Neural progenitor cell (in vitro differentiated cells): ENCODE results near the gene DCTN4. TPM values are rescaled to one million over a fixed set of nuclear protein-coding genes. Genes with fewer than 3 reads are reported as not detected.
"Not testable (repeated sequence)": the region's sequence is repeated elsewhere in the genome, so short reads cannot be mapped to it uniquely, and the experiment has no call there.

Experiments
- DNase-seq: peaks from one replicate; pipeline ENCODE4 v3.0.0-alpha.2; 2016; ENCODE audit warnings: low spot score
- H2AFZ ChIP-seq: fragments of 200-600 bp; sonication (generic); replicated peaks from 2 replicates; pipeline ENCODE4 v1.6.1; 2016; ENCODE audit warnings: antibody characterized with exemption
- H3F3A ChIP-seq: fragments of 200-600 bp; sonication (generic); 2 replicates; pipeline ENCODE4 v1.6.1; 2016; ENCODE audit warnings: antibody characterized with exemption, low read depth
- H3K27ac ChIP-seq: fragments of 200-600 bp; sonication (generic); 2 replicates; pipeline ENCODE4 v1.5.1; 2016; ENCODE audit warnings: mild to moderate bottlenecking
- H3K27me3 ChIP-seq: fragments of 200-600 bp; sonication (generic); 2 replicates; pipeline ENCODE4 v1.6.1; 2016; ENCODE audit warnings: mild to moderate bottlenecking, moderate library complexity
- H3K36me3 ChIP-seq: fragments of 200-600 bp; sonication (generic); 2 replicates; pipeline ENCODE4 v1.5.1; 2016
- H3K4me1 ChIP-seq: fragments of 200-600 bp; sonication (generic); 2 replicates; pipeline ENCODE4 v1.6.1; 2016; ENCODE audit warnings: mixed run types
- H3K4me2 ChIP-seq: fragments of 200-600 bp; sonication (generic); 2 replicates; pipeline ENCODE4 v1.6.1; 2016
- H3K4me3 ChIP-seq: fragments of 200-600 bp; sonication (generic); 2 replicates; pipeline ENCODE4 v1.5.1; 2016
- H3K79me2 ChIP-seq: fragments of 200-600 bp; sonication (generic); 2 replicates; pipeline ENCODE4 v1.6.1; 2016; ENCODE audit warnings: low read depth
- H3K9ac ChIP-seq: fragments of 200-600 bp; sonication (generic); 2 replicates; pipeline ENCODE4 v1.6.1; 2016
- H3K9me3 ChIP-seq: fragments of 200-600 bp; sonication (generic); 2 replicates; pipeline ENCODE4 v1.5.1; 2016; ENCODE audit warnings: low read depth
- H4K20me1 ChIP-seq: fragments of 200-600 bp; sonication (generic); 2 replicates; pipeline ENCODE4 v1.6.1; 2016; ENCODE audit warnings: low read depth
- H3K27ac Mint-ChIP-seq: 3 replicates; pipeline ENCODE4 v1.8.0; 2021; ENCODE audit warnings: mixed read lengths
- H3K27me3 Mint-ChIP-seq: 2 replicates; pipeline ENCODE4 v1.8.0; 2022; ENCODE audit warnings: low read depth, mild to moderate bottlenecking, inconsistent platforms, moderate library complexity, mixed read lengths; ENCODE audit not compliant: insufficient read depth
- H3K36me3 Mint-ChIP-seq: 3 replicates; pipeline ENCODE4 v1.8.0; 2021; ENCODE audit warnings: mixed read lengths
- H3K4me1 Mint-ChIP-seq: 3 replicates; pipeline ENCODE4 v1.8.0; 2021; ENCODE audit warnings: mixed read lengths
- H3K4me3 Mint-ChIP-seq: 3 replicates; pipeline ENCODE4 v1.8.0; 2021; ENCODE audit warnings: mild to moderate bottlenecking, moderate library complexity, mixed read lengths
- H3K9me3 Mint-ChIP-seq: 3 replicates; pipeline ENCODE4 v1.8.0; 2020; ENCODE audit warnings: mixed read lengths
- EZH2 ChIP-seq: fragments of 200-600 bp; sonication (generic); IDR thresholded peaks from 2 replicates; pipeline ENCODE4 v1.6.1; 2017; ENCODE audit warnings: antibody characterized with exemption, mild to moderate bottlenecking, moderate library complexity
- EZH2phosphoT487 ChIP-seq: fragments of 200-600 bp; sonication (generic); IDR thresholded peaks from 2 replicates; pipeline ENCODE4 v1.6.1; 2017; ENCODE audit warnings: antibody characterized with exemption
- total RNA-seq: library from RNA; depleted of rRNA; stranded (reverse); fragments of >200 nt; gene quantifications from 2 replicates; pipeline ENCODE4 v1.2.3, GENCODE V29; 2015; ENCODE audit warnings: low replicate concordance
- TF ChIP-seq, protein P1 (sequence below): fragments of 200-600 bp; sonication (generic); IDR thresholded peaks from 2 replicates; pipeline ENCODE4 v1.5.1; 2017; ENCODE audit warnings: antibody characterized with exemption, mild to moderate bottlenecking

Gene DCTN4
- total RNA-seq, 1 donor from 2014 or later: 65.8 TPM

DNA sequence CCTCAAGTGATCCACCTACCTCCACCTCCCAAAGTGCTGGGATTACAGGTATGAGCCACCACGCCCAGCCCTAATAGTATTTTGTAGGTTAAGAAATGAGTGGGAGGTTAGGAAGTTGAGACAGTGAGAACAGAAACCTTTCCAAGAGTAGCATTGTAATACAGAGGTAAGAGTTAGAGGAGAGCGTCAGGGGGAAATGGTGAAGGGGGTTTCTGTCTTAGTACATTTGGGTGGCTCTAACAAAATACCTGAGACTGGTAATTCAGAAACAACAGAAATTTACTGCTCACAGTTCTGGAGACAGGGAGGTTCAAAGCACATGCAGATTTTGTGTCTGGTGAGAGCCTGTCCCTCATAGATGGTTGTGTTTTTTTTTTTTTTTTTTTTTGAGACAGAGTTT is 38.6 kb upstream of the DCTN4 start:
- Mint-ChIP-seq H3K27ac (no peak overlapping the region), H3K27me3 (no peaks in the 10 kb centered on the region)
- H3F3A ChIP-seq: no peaks in the 10 kb centered on the region

DNA sequence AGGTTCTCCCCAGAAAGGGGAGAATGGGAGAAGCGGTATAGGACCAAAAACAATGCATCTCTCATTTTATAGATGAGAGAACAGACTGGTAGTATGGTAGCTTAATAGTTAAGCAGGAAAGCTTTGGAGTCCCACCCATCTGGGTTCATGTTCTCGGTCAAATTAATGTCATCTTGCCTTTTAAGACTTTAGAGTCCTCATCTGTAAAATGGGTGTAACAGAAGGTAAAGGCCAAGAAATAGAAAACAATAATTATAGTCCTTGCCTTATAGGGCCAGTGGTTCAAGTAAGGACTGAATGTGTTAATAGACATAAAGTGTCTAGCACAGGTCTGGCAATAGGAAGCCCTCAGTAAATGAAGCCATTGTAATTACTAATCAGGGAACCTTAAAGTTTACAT is 36.1 kb upstream of the DCTN4 start:
- TF ChIP-seq EZH2phosphoT487: no peak
- no peak for TF ChIP-seq EZH2
- TF ChIP-seq, protein P1, sequence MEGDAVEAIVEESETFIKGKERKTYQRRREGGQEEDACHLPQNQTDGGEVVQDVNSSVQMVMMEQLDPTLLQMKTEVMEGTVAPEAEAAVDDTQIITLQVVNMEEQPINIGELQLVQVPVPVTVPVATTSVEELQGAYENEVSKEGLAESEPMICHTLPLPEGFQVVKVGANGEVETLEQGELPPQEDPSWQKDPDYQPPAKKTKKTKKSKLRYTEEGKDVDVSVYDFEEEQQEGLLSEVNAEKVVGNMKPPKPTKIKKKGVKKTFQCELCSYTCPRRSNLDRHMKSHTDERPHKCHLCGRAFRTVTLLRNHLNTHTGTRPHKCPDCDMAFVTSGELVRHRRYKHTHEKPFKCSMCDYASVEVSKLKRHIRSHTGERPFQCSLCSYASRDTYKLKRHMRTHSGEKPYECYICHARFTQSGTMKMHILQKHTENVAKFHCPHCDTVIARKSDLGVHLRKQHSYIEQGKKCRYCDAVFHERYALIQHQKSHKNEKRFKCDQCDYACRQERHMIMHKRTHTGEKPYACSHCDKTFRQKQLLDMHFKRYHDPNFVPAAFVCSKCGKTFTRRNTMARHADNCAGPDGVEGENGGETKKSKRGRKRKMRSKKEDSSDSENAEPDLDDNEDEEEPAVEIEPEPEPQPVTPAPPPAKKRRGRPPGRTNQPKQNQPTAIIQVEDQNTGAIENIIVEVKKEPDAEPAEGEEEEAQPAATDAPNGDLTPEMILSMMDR: no peak
- H3K27ac ChIP-seq: no peak overlapping the region
- peaks cover 10% of the 10 kb centered on the region for H3K4me1 ChIP-seq
- H3K9me3 ChIP-seq: no peaks in the 10 kb centered on the region
- H3K4me1 Mint-ChIP-seq: peaks cover 8% of the 10 kb centered on the region
- no peaks in the 10 kb centered on the region for H3K36me3 Mint-ChIP-seq
- H3K4me2 ChIP-seq: no peak overlapping the region
- no peaks in the 10 kb centered on the region for H3K9me3 Mint-ChIP-seq
- H3K4me3 Mint-ChIP-seq: no peak overlapping the region
- no peak overlapping the region for H3K27ac Mint-ChIP-seq
- no peak overlapping the region for H3K4me3 ChIP-seq
- no peaks in the 10 kb centered on the region for H3K27me3 Mint-ChIP-seq
- H2AFZ ChIP-seq: no peak overlapping the region
- peaks cover 27% of the 10 kb centered on the region for H3K79me2 ChIP-seq
- no peaks in the 10 kb centered on the region for H3K27me3 ChIP-seq
- no peak for DNase-seq
- H3K36me3 ChIP-seq: no peaks in the 10 kb centered on the region
- no peaks in the 10 kb centered on the region for H4K20me1 ChIP-seq
- H3K9ac ChIP-seq: no peak overlapping the region
- H3F3A ChIP-seq: peaks cover 3% of the 10 kb centered on the region

More for the DNA sequence above, 38.6 kb upstream of the DCTN4 start:
- Histone ChIP-seq H3K27ac (no peak overlapping the region), H3K9me3 (no peaks in the 10 kb centered on the region), H3K79me2 (peaks cover 3% of the 10 kb centered on the region), H3K9ac (no peak overlapping the region), H3K27me3 (no peaks in the 10 kb centered on the region), H3K4me2 (no peak overlapping the region), H2AFZ (no peak overlapping the region), H3K4me3 (no peak overlapping the region), H3K36me3 (no peaks in the 10 kb centered on the region), H3K4me1 (no peaks in the 10 kb centered on the region), H4K20me1 (no peaks in the 10 kb centered on the region)
- H3K9me3 Mint-ChIP-seq: no peaks in the 10 kb centered on the region
- H3K4me1 Mint-ChIP-seq: peaks cover 3% of the 10 kb centered on the region
- no peaks in the 10 kb centered on the region for H3K36me3 Mint-ChIP-seq
- TF ChIP-seq EZH2phosphoT487 (no peak), EZH2 (no peak)
- TF ChIP-seq, protein P1: no peak
- no peak for DNase-seq
- no peak overlapping the region for H3K4me3 Mint-ChIP-seq

DNA sequence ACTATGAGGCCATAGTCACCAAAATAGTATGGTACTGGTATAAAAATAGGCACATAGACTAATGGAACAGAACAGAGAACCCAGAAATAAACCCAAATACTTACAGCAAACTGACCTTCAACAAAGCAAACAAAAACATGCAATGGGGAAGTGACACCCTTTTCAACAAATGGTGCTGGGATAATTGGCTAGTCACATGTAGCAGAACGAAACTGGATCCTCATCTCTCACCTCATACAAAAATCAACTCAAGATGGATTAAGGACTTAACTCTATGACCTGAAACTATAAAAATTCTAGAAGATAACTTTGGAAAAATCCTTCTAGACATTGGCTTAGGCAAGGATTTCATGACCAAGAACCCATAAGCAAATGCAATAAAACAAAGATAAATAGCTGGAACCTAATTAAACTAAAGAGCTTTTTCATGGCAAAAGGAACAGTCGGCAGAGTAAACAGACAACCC is 34.6 kb upstream of the DCTN4 start:
- not testable (repeated sequence) for H3K4me3 ChIP-seq, H3K9me3 ChIP-seq, H3F3A ChIP-seq, H3K27me3 Mint-ChIP-seq, DNase-seq, H3K27ac Mint-ChIP-seq, H3K27ac ChIP-seq, H2AFZ ChIP-seq, H3K27me3 ChIP-seq, H3K9ac ChIP-seq, H3K4me3 Mint-ChIP-seq, H4K20me1 ChIP-seq, H3K36me3 Mint-ChIP-seq, H3K4me2 ChIP-seq, H3K36me3 ChIP-seq, H3K9me3 Mint-ChIP-seq
- H3K4me1 ChIP-seq: peaks cover 19% of the 10 kb centered on the region
- H3K4me1 Mint-ChIP-seq: peaks cover 11% of the 10 kb centered on the region
- H3K79me2 ChIP-seq: peaks cover 40% of the 10 kb centered on the region

DNA sequence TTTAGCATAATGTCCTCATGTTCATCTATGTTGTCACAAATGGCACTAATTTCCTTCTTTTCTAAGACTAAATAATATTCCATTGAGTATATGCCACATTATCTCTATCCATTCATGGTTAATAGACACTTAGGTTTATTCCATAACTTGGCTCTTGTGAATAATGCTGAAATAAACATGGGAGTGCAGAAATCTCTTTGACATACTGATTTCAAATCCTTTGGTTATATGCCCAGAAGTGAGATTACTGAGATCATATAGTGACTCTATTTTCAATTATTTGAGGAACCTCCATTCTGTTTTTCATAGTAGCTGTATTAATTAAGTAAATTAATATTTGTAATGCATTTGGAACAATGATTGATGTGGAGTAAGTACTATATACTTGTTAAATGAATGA is 32.7 kb upstream of the DCTN4 start:
- Histone ChIP-seq H3K9me3 (no peaks in the 10 kb centered on the region), H3K27ac (no peak overlapping the region), H3F3A (peaks cover 4% of the 10 kb centered on the region), H3K4me2 (no peak overlapping the region), H3K4me3 (no peak overlapping the region), H2AFZ (no peak overlapping the region), H3K79me2 (peaks cover 57% of the 10 kb centered on the region), H3K9ac (no peak overlapping the region), H3K4me1 (peaks cover 19% of the 10 kb centered on the region), H3K27me3 (no peaks in the 10 kb centered on the region), H4K20me1 (no peaks in the 10 kb centered on the region), H3K36me3 (no peaks in the 10 kb centered on the region)
- H3K27ac Mint-ChIP-seq: no peak overlapping the region
- peaks cover 11% of the 10 kb centered on the region for H3K4me1 Mint-ChIP-seq
- no peaks in the 10 kb centered on the region for H3K9me3 Mint-ChIP-seq
- DNase-seq: no peak
- H3K4me3 Mint-ChIP-seq: no peak overlapping the region
- TF ChIP-seq, protein P1: no peak
- TF ChIP-seq EZH2phosphoT487: no peak
- TF ChIP-seq EZH2: no peak
- H3K36me3 Mint-ChIP-seq: no peaks in the 10 kb centered on the region
- H3K27me3 Mint-ChIP-seq: no peaks in the 10 kb centered on the region
